SK-N-SH treated with all-trans-retinoic acid at 6 μM for 48 hours (cell line): Measurements from ENCODE around the gene ALDH16A1.

Source experiments
- ARNTL ChIP-seq: fragments of 450-650 bp; formaldehyde crosslinking; IDR thresholded peaks from 2 replicates; pipeline ENCODE4 v1.5.0; 2020; ENCODE audit warnings: low read depth, mild to moderate bottlenecking, moderate library complexity, borderline replicate concordance
- BACH2 ChIP-seq: fragments of 250-450 bp; sonication (Bioruptor Pico); IDR thresholded peaks from 2 replicates; pipeline ENCODE4 v1.9.0; 2021; ENCODE audit warnings: mild to moderate bottlenecking, borderline replicate concordance
- CSDC2 ChIP-seq: fragments of 250-450 bp; sonication (Bioruptor Pico); IDR thresholded peaks from 2 replicates; pipeline ENCODE4 v1.5.0; 2020; ENCODE audit warnings: mild to moderate bottlenecking, moderate library complexity
- ESRRG ChIP-seq: fragments of 250-450 bp; sonication (Bioruptor Pico); IDR thresholded peaks from 2 replicates; pipeline ENCODE4 v1.6.1; 2021; ENCODE audit warnings: mild to moderate bottlenecking
- OSR1 ChIP-seq: fragments of 250-450 bp; sonication (Bioruptor Pico); IDR thresholded peaks from 2 replicates; pipeline ENCODE4 v1.8.0; 2022; ENCODE audit warnings: moderate library complexity, mild to moderate bottlenecking, inconsistent platforms
- SNAI2 ChIP-seq: fragments of 250-450 bp; sonication (Bioruptor Pico); IDR thresholded peaks from 2 replicates; pipeline ENCODE4 v1.5.0; 2020; ENCODE audit warnings: mild to moderate bottlenecking, moderate library complexity
- ZC3H10 ChIP-seq: fragments of 250-450 bp; sonication (Bioruptor Pico); IDR thresholded peaks from 2 replicates; pipeline ENCODE4 v1.5.1; 2021; ENCODE audit warnings: mild to moderate bottlenecking, moderate library complexity
- ZFP30 ChIP-seq: fragments of 450-650 bp; formaldehyde crosslinking; IDR thresholded peaks from 2 replicates; pipeline ENCODE4 v1.5.0; 2022; ENCODE audit warnings: mild to moderate bottlenecking, moderate library complexity
- ZNF565 ChIP-seq: fragments of 450-650 bp; formaldehyde crosslinking; conservative IDR thresholded peaks from 2 replicates; pipeline ENCODE4 v1.5.0; 2020; ENCODE audit warnings: low read depth, mild to moderate bottlenecking, moderate library complexity
- ZNF70 ChIP-seq: fragments of 450-650 bp; formaldehyde crosslinking; IDR thresholded peaks from 2 replicates; pipeline ENCODE4 v1.5.0; 2020; ENCODE audit warnings: mild to moderate bottlenecking, moderate library complexity
- TF ChIP-seq, protein P1 (sequence below): fragments of 250-450 bp; sonication (Bioruptor Pico); IDR thresholded peaks from 2 replicates; pipeline ENCODE4 v1.8.0; 2020; ENCODE audit warnings: mild to moderate bottlenecking, moderate library complexity, borderline replicate concordance
- TF ChIP-seq, protein P2 (sequence below): fragments of 250-450 bp; sonication (Bioruptor Pico); IDR thresholded peaks from 2 replicates; pipeline ENCODE4 v1.5.1; 2020; ENCODE audit warnings: low read depth, mild to moderate bottlenecking, moderate library complexity

DNA sequence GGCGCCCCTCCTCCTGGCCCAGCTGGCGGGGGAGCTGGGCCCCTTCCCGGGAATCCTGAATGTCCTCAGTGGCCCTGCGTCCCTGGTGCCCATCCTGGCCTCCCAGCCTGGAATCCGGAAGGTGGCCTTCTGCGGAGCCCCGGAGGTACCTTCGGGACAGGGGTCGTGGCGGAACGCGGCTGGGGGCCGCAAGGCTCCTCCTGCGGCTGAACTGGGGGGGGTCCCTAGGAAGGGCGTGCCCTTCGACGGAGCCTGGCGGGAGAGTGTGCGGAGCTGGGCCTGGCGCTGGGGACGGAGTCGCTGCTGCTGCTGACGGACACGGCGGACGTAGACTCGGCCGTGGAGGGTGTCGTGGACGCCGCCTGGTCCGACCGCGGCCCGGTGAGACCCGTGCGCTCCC lies 8.6 kb downstream of the ALDH16A1 start:
- TF ChIP-seq, protein P1, sequence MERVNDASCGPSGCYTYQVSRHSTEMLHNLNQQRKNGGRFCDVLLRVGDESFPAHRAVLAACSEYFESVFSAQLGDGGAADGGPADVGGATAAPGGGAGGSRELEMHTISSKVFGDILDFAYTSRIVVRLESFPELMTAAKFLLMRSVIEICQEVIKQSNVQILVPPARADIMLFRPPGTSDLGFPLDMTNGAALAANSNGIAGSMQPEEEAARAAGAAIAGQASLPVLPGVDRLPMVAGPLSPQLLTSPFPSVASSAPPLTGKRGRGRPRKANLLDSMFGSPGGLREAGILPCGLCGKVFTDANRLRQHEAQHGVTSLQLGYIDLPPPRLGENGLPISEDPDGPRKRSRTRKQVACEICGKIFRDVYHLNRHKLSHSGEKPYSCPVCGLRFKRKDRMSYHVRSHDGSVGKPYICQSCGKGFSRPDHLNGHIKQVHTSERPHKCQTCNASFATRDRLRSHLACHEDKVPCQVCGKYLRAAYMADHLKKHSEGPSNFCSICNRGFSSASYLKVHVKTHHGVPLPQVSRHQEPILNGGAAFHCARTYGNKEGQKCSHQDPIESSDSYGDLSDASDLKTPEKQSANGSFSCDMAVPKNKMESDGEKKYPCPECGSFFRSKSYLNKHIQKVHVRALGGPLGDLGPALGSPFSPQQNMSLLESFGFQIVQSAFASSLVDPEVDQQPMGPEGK, result no peak
- TF ChIP-seq ARNTL (CRISPR knock-in tag) (no peak), ZC3H10 (CRISPR knock-in tag) (no peak), ZNF565 (CRISPR knock-in tag) (no peak), ZFP30 (CRISPR knock-in tag) (no peak), BACH2 (CRISPR knock-in tag) (no peak), SNAI2 (CRISPR knock-in tag) (no peak), ESRRG (CRISPR knock-in tag) (no peak), ZNF70 (no peak), CSDC2 (CRISPR knock-in tag) (no peak), OSR1 (CRISPR knock-in tag) (no peak)
- TF ChIP-seq, protein P2, sequence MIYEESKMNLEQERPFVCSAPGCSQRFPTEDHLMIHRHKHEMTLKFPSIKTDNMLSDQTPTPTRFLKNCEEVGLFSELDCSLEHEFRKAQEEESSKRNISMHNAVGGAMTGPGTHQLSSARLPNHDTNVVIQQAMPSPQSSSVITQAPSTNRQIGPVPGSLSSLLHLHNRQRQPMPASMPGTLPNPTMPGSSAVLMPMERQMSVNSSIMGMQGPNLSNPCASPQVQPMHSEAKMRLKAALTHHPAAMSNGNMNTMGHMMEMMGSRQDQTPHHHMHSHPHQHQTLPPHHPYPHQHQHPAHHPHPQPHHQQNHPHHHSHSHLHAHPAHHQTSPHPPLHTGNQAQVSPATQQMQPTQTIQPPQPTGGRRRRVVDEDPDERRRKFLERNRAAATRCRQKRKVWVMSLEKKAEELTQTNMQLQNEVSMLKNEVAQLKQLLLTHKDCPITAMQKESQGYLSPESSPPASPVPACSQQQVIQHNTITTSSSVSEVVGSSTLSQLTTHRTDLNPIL (CRISPR knock-in tag), result no peak
